ENCODE results near the gene KRTAP10-3.

GRCh38 chr21:44574457-44575306 is 16.1 kb upstream of the KRTAP10-3 start:
- no peak for TF ChIP-seq CTCF (IDR thresholded peaks at IDR 0.05; ENCODE audit: low read depth, low read length)
- no peak for TF ChIP-seq EZH2phosphoT487 (IDR thresholded peaks at IDR 0.05; ENCODE audit: low read depth)
